ENCODE results near the gene GALNT17.

DNA sequence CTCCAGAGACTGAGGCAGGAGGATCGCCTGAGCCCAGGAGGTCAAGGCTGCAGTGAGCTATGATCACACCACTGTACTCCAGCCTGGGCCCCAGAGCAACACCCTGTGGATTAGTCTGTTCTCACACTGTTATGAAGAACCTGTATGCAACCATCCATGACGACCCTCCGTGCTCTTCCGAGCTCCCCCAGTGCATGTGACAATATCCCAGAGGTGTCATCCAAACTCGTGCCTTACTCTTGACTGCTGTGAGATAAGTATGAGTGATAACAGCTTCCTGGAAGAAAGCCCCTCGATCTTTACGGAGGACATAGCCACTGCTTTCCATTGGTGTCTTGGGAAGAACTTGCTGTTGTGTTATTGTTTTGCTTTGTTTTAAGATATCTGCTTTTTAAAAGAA is 591.9 kb downstream of the GALNT17 start:
- no peak for TF ChIP-seq CTCF (IDR thresholded peaks at IDR 0.05; ENCODE audit: low read length)
- no peak for TF ChIP-seq EZH2 (optimal IDR thresholded peaks at IDR 0.05; ENCODE audit: low read depth, low read length)
